ENCODE results near the gene STK11.

The STK11 gene

GRCh38 chr19:1222394-1222793 lies 16.8 kb downstream of the STK11 start:
- Histone ChIP-seq H3K27me3 (ENCODE audit: insufficient read depth, low read depth) (no peaks in the 10 kb centered on the region), H3K79me2 (ENCODE audit: insufficient read depth, low read depth) (no peaks in the 10 kb centered on the region), H2AFZ (ENCODE audit: low read depth) (no peak overlapping the region), H3K4me1 (ENCODE audit: low read depth, poor library complexity, severe bottlenecking) (no peaks in the 10 kb centered on the region), H3K9ac (no peak overlapping the region), H3K4me2 (no peak overlapping the region), H3K4me3 (IDR thresholded peaks at IDR 0.05; ENCODE audit: insufficient read depth, low read depth, low read length) (no peak overlapping the region), H3K27ac (no peak overlapping the region), H3K36me3 (ENCODE audit: insufficient read depth) (no peaks in the 10 kb centered on the region), H4K20me1 (ENCODE audit: insufficient read depth) (no peaks in the 10 kb centered on the region)
- TF ChIP-seq CTCF (conservative IDR thresholded peaks at IDR 0.05; ENCODE audit: low read depth, low read length), result no peak

GRCh38 chr19:1223018-1223855 lies 17.7 kb downstream of the STK11 start:
- Histone ChIP-seq H3K9ac (no peak overlapping the region), H3K36me3 (ENCODE audit: insufficient read depth) (no peaks in the 10 kb centered on the region), H3K27me3 (ENCODE audit: insufficient read depth, low read depth) (no peaks in the 10 kb centered on the region), H3K27ac (no peak overlapping the region), H3K4me1 (ENCODE audit: low read depth, poor library complexity, severe bottlenecking) (no peaks in the 10 kb centered on the region), H3K4me3 (IDR thresholded peaks at IDR 0.05; ENCODE audit: insufficient read depth, low read depth, low read length) (no peak overlapping the region), H3K4me2 (no peak overlapping the region), H3K79me2 (ENCODE audit: insufficient read depth, low read depth) (no peaks in the 10 kb centered on the region), H2AFZ (ENCODE audit: low read depth) (no peak overlapping the region), H4K20me1 (ENCODE audit: insufficient read depth) (no peaks in the 10 kb centered on the region)
- TF ChIP-seq CTCF (conservative IDR thresholded peaks at IDR 0.05; ENCODE audit: low read depth, low read length), result peak; percentile 46

- H3K4me1 ChIP-seq (ENCODE audit: low read depth, poor library complexity, severe bottlenecking), result no peaks in the 10 kb centered on the region
- H3K4me3 ChIP-seq (IDR thresholded peaks at IDR 0.05; ENCODE audit: insufficient read depth, low read depth, low read length), result no peak overlapping the region
- H3K27me3 ChIP-seq (ENCODE audit: insufficient read depth, low read depth), result no peaks in the 10 kb centered on the region
- H2AFZ ChIP-seq (ENCODE audit: low read depth), result no peak overlapping the region
- no peak for TF ChIP-seq CTCF (conservative IDR thresholded peaks at IDR 0.05; ENCODE audit: low read depth, low read length)
- no peak overlapping the region for H3K4me2 ChIP-seq
- no peaks in the 10 kb centered on the region for H3K79me2 ChIP-seq (ENCODE audit: insufficient read depth, low read depth)
- no peaks in the 10 kb centered on the region for H3K36me3 ChIP-seq (ENCODE audit: insufficient read depth)
- no peak overlapping the region for H3K27ac ChIP-seq
- H3K9ac ChIP-seq, result no peak overlapping the region
- H4K20me1 ChIP-seq (ENCODE audit: insufficient read depth), result no peaks in the 10 kb centered on the region
These were observed 18.7 kb downstream of the STK11 start for GRCh38 chr19:1224047-1224825.

- no peak for TF ChIP-seq CTCF (conservative IDR thresholded peaks at IDR 0.05; ENCODE audit: low read depth, low read length)
These were observed 19.3 kb downstream of the STK11 start for GRCh38 chr19:1224847-1225246.

More at GRCh38 chr19:1224847-1225246, 19.3 kb downstream of the STK11 start:
- no peaks in the 10 kb centered on the region for H3K4me1 ChIP-seq (ENCODE audit: low read depth, poor library complexity, severe bottlenecking)
- no peak overlapping the region for H2AFZ ChIP-seq (ENCODE audit: low read depth)
- H3K4me3 ChIP-seq (IDR thresholded peaks at IDR 0.05; ENCODE audit: insufficient read depth, low read depth, low read length), result no peak overlapping the region
- H4K20me1 ChIP-seq (ENCODE audit: insufficient read depth), result no peaks in the 10 kb centered on the region
- H3K27me3 ChIP-seq (ENCODE audit: insufficient read depth, low read depth), result no peaks in the 10 kb centered on the region
- no peaks in the 10 kb centered on the region for H3K79me2 ChIP-seq (ENCODE audit: insufficient read depth, low read depth)
- H3K27ac ChIP-seq, result no peak overlapping the region
- no peaks in the 10 kb centered on the region for H3K36me3 ChIP-seq (ENCODE audit: insufficient read depth)
- H3K4me2 ChIP-seq, result no peak overlapping the region
- H3K9ac ChIP-seq, result no peak overlapping the region
